Naive thymus-derived CD4-positive, alpha-beta T cell (primary cell): ENCODE data around the gene RNU4-1. TPM values are rescaled to one million over a fixed set of nuclear protein-coding genes. Genes with fewer than 3 reads are reported as not detected.
"Not testable (repeated sequence)": the region's sequence is repeated elsewhere in the genome, so short reads cannot be mapped to it uniquely, and the experiment has no call there.

Source experiments
- ATAC-seq: fragments of 150-1000 bp; cut with Tn5 transposase; 2 replicates; pipeline ENCODE4 v1.10.0; 2021; ENCODE audit warnings: mild to moderate bottlenecking, moderate library complexity
- CTCF ChIA-PET: fragments of 350-600 bp; sonication (Branson Sonifier 250); formaldehyde crosslinking; loops from one replicate; lab custom pipeline; 2021; ENCODE audit warnings: antibody characterized with exemption; lab: Charles Lee
- POLR2A ChIA-PET: fragments of 350-600 bp; sonication (Branson Sonifier 250); formaldehyde crosslinking; loops from one replicate; lab custom pipeline; 2021; ENCODE audit warnings: antibody characterized with exemption, inconsistent platforms; lab: Charles Lee
- DNase-seq, 9 donors: peaks; one replicate each; pipeline versions ENCODE4 v3.0.0 to v3.0.0-alpha.2; 2020 to 2022; ENCODE audit warnings: mixed read lengths in 1 of 9
- H3K27ac ChIP-seq: one replicate; pipeline ENCODE4 v1.7.0; 2013; ENCODE audit warnings: mild to moderate bottlenecking, low read depth, low read length, moderate library complexity
- H3K27me3 ChIP-seq, 2 donors: one replicate each; pipeline ENCODE4 v1.7.0; 2013; ENCODE audit warnings: low read length in 2 of 2, mild to moderate bottlenecking in 2 of 2, moderate library complexity in 2 of 2; ENCODE audit not compliant: control insufficient read depth in 2 of 2, insufficient read depth in 2 of 2
- H3K36me3 ChIP-seq, 3 experiments: 1 replicate in 2 of 3; 2 replicates in 1 of 3; pipeline ENCODE4 v1.7.0; 2013; ENCODE audit warnings: low read length in 3 of 3, mild to moderate bottlenecking in 3 of 3, moderate library complexity in 1 of 3; ENCODE audit not compliant: insufficient read depth in 3 of 3, control insufficient read depth in 2 of 3
- H3K4me1 ChIP-seq, 2 donors: one replicate each; pipeline ENCODE4 v1.7.0; 2013; ENCODE audit warnings: low read length in 2 of 2, mild to moderate bottlenecking in 2 of 2, moderate library complexity in 1 of 2; ENCODE audit not compliant: control insufficient read depth in 2 of 2, insufficient read depth in 2 of 2
- H3K4me3 ChIP-seq: 2 replicates; pipeline ENCODE4 v1.7.0; 2013; ENCODE audit warnings: mild to moderate bottlenecking, low read length
- H3K9me3 ChIP-seq, 3 experiments: 1 replicate in 2 of 3; 2 replicates in 1 of 3; pipeline ENCODE4 v1.7.0; 2013; ENCODE audit warnings: low read length in 3 of 3; ENCODE audit not compliant: control insufficient read depth in 2 of 3
- H3K27ac Mint-ChIP-seq, 9 donors: one replicate each; pipeline ENCODE4 v1.8.0; 2020 to 2022; ENCODE audit warnings: mixed read lengths in 9 of 9, mild to moderate bottlenecking in 8 of 9, moderate library complexity in 5 of 9, inconsistent platforms in 2 of 9
- H3K27me3 Mint-ChIP-seq, 5 donors: one replicate each; pipeline ENCODE4 v1.8.0; 2021 to 2022; ENCODE audit warnings: mixed read lengths in 5 of 5, mild to moderate bottlenecking in 1 of 5
- H3K36me3 Mint-ChIP-seq, 5 donors: one replicate each; pipeline ENCODE4 v1.8.0; 2020 to 2022; ENCODE audit warnings: mixed read lengths in 5 of 5, mild to moderate bottlenecking in 3 of 5, inconsistent platforms in 1 of 5
- H3K4me1 Mint-ChIP-seq, 7 donors: one replicate each; pipeline ENCODE4 v1.8.0; 2020 to 2022; ENCODE audit warnings: mixed read lengths in 7 of 7, mild to moderate bottlenecking in 3 of 7, inconsistent platforms in 1 of 7
- H3K4me3 Mint-ChIP-seq, 10 donors: one replicate each; pipeline ENCODE4 v1.8.0; 2020 to 2022; ENCODE audit warnings: mild to moderate bottlenecking in 10 of 10, mixed read lengths in 10 of 10, moderate library complexity in 6 of 10, inconsistent platforms in 2 of 10
- H3K9me3 Mint-ChIP-seq, 11 donors: one replicate each; pipeline ENCODE4 v1.8.0; 2020 to 2022; ENCODE audit warnings: mixed read lengths in 11 of 11, mild to moderate bottlenecking in 4 of 11, inconsistent platforms in 1 of 11, moderate library complexity in 1 of 11
- intact Hi-C, 2 donors: fragments of 100-400 bp; cut with micrococcal nuclease; formaldehyde crosslinking; loops; one replicate each; pipeline ENCODE4 v1.15.1; 2023
- polyA plus RNA-seq, 2 donors: library from polyadenylated mRNA; unstranded; fragments of 300-500 nt; fragmentation: Illumina TruSeq; gene quantifications; one replicate each; pipeline ENCODE4 v1.2.3, GENCODE V29; 2021
- total RNA-seq, 6 experiments: library from RNA in 5 of 6; stranded (reverse) in 5 of 6; gene quantifications; 1 replicate in 5 of 6; 2 replicates in 1 of 6; pipeline ENCODE4 v1.2.3 and lab custom pipeline; 2021 to 2026

RNU4-1 gene
- total and polyA plus RNA-seq, 7 experiments from 2014 or later = 319 to 3,107 (median 1,510) TPM; not detected in 2

GRCh38 chr12:120254809-120255208 is 38.2 kb downstream of the RNU4-1 start:
- no peak overlapping the region for H3K4me3 ChIP-seq
- POLR2A ChIA-PET = interaction anchor here (1.2 to 15.4 kb wide), 7 partner anchors 8 to 54 kb away, joined by 3 to 235 read pairs (median 62); partner anchors contain the start of genes PXN, RNU4-1, RNU4-2 and RPLP0
- DNase-seq (peak in 1 of 9 donors; percentile 25), ATAC-seq (no peak)
- CTCF ChIA-PET = interaction anchor here (4.2 to 10.8 kb wide), 3 partner anchors 10 to 25 kb away, joined by 48 to 124 read pairs (median 65); partner anchors contain the start of gene PXN
- intact Hi-C loops = loop anchor here in 1 of 2 donors (5.0 kb wide), 1 partner anchor 268 kb away; the partner anchor contains the start of gene BICDL1
- H3K27me3 ChIP-seq = no peaks in the 10 kb centered on the region
- Mint-ChIP-seq H3K4me3 (peak overlapping the region; percentile 44 to 93 (median 70)), H3K27ac (peak overlapping the region; percentile 85 to 99 (median 95)), H3K36me3 (peaks cover 6 to 49% (median 12%) of the 10 kb centered on the region in 5 donors), H3K9me3 (peaks cover 0 to 3% (median 0%) of the 10 kb centered on the region in 11 donors), H3K27me3 (no peaks in the 10 kb centered on the region), H3K4me1 (peaks cover 74 to 95% (median 85%) of the 10 kb centered on the region in 7 donors)
- H3K27ac ChIP-seq = peak overlapping the region; percentile 82
- peaks cover 77 to 78% of the 10 kb centered on the region in 2 donors for H3K4me1 ChIP-seq
- peaks cover 0 to 9% (median 0%) of the 10 kb centered on the region in 3 experiments for H3K36me3 ChIP-seq
- no peaks in the 10 kb centered on the region for H3K9me3 ChIP-seq

- H3K27me3 ChIP-seq, H3K9me3 ChIP-seq, H3K36me3 ChIP-seq, H3K9me3 Mint-ChIP-seq, H3K27me3 Mint-ChIP-seq: not testable (repeated sequence)
- POLR2A ChIA-PET = interaction anchor here (0.6 to 15.4 kb wide), 9 partner anchors 9 to 252 kb away, joined by 6 to 235 read pairs (median 24); partner anchors contain the start of genes PXN, RNU4-1, RNU4-2 and RPLP0
- DNase-seq (peak in 7 of 9 donors; percentile 66 to 85 (median 77)), ATAC-seq (peak; percentile 59)
- peaks cover 75 to 96% (median 88%) of the 10 kb centered on the region in 7 donors for H3K4me1 Mint-ChIP-seq
- Histone ChIP-seq H3K4me3 (peak overlapping the region; percentile 59), H3K4me1 (peaks cover 79 to 80% of the 10 kb centered on the region in 2 donors), H3K27ac (peak overlapping the region; percentile 82)
- H3K27ac Mint-ChIP-seq = peak overlapping the region; percentile 85 to 99 (median 95)
- H3K4me3 Mint-ChIP-seq = peak overlapping the region; percentile 72 to 93 (median 80)
- H3K36me3 Mint-ChIP-seq = peaks cover 6 to 54% (median 12%) of the 10 kb centered on the region in 5 donors
- CTCF ChIA-PET = interaction anchor here (1.5 to 10.8 kb wide), 4 partner anchors 11 to 52 kb away, joined by 5 to 124 read pairs (median 56); partner anchors contain the start of genes PXN and RPLP0
- intact Hi-C loops = loop anchor here in 1 of 2 donors (5.0 kb wide), 1 partner anchor 266 kb away; the partner anchor contains the start of gene BICDL1
These were observed 39.7 kb downstream of the RNU4-1 start for GRCh38 chr12:120253313-120253712.

GRCh38 chr12:120252071-120252906 is 40.7 kb downstream of the RNU4-1 start:
- Histone ChIP-seq H3K27me3 (no peaks in the 10 kb centered on the region), H3K4me3 (peak overlapping the region; percentile 59)
- peak overlapping the region; percentile 85 to 99 (median 95) for H3K27ac Mint-ChIP-seq

GRCh38 chr12:120251364-120252070 is 41.5 kb downstream of the RNU4-1 start:
- Mint-ChIP-seq H3K4me1 (peaks cover 75 to 95% (median 85%) of the 10 kb centered on the region in 7 donors), H3K36me3 (peaks cover 6 to 62% (median 10%) of the 10 kb centered on the region in 5 donors), H3K4me3 (peak overlapping the region; percentile 72 to 93 (median 80)), H3K27ac (peak overlapping the region; percentile 85 to 99 (median 95))
- peak overlapping the region; percentile 82 for H3K27ac ChIP-seq
- ChIA-PET CTCF (interaction anchor here (0.6 to 10.8 kb wide), 5 partner anchors 11 to 71 kb away, joined by 3 to 124 read pairs (median 17); partner anchors contain the start of gene PXN), POLR2A (interaction anchor here (0.6 to 15.4 kb wide), 13 partner anchors 9 to 1985 kb away, joined by 3 to 235 read pairs (median 24); partner anchors contain the start of genes PXN, RNU4-1, RNU4-2 and RPLP0)
- not testable (repeated sequence) for ATAC-seq, DNase-seq, H3K9me3 Mint-ChIP-seq, H3K27me3 Mint-ChIP-seq, H3K36me3 ChIP-seq, H3K27me3 ChIP-seq, H3K9me3 ChIP-seq
- intact Hi-C loops = loop anchor here (1.0 to 5.0 kb wide), 7 partner anchors 14 to 264 kb away; partner anchors contain the start of genes PXN (in 2 of the 2), RNU4-2 (in 2 of the 2), BICDL1 (in 1 of the 2) and RPLP0 (in 1 of the 2)
- peaks cover 81 to 84% of the 10 kb centered on the region in 2 donors for H3K4me1 ChIP-seq
- peak overlapping the region; percentile 40 for H3K4me3 ChIP-seq

More at GRCh38 chr12:120252071-120252906, 40.7 kb downstream of the RNU4-1 start:
- peaks cover 0 to 8% (median 2%) of the 10 kb centered on the region in 3 experiments for H3K36me3 ChIP-seq
- peaks cover 78 to 96% (median 88%) of the 10 kb centered on the region in 7 donors for H3K4me1 Mint-ChIP-seq
- H3K27ac ChIP-seq = peak overlapping the region; percentile 82
- no peaks in the 10 kb centered on the region for H3K27me3 Mint-ChIP-seq
- ChIA-PET POLR2A (interaction anchor here (1.0 to 15.4 kb wide), 7 partner anchors 10 to 51 kb away, joined by 10 to 235 read pairs (median 62); partner anchors contain the start of genes PXN, RNU4-1, RNU4-2 and RPLP0), CTCF (interaction anchor here (4.2 to 10.8 kb wide), 3 partner anchors 12 to 23 kb away, joined by 48 to 124 read pairs (median 65); partner anchors contain the start of gene PXN)
- H3K4me1 ChIP-seq = peaks cover 82% of the 10 kb centered on the region in 2 donors
- ATAC-seq (peak; percentile 89), DNase-seq (peak in 8 of 9 donors; percentile 54 to 92 (median 88))
- peaks cover 0 to 3% (median 0%) of the 10 kb centered on the region in 11 donors for H3K9me3 Mint-ChIP-seq
- peak overlapping the region; percentile 72 to 93 (median 80) for H3K4me3 Mint-ChIP-seq
- peaks cover 6 to 62% (median 10%) of the 10 kb centered on the region in 5 donors for H3K36me3 Mint-ChIP-seq
- intact Hi-C loops = loop anchor here (1.0 to 5.0 kb wide), 7 partner anchors 13 to 265 kb away; partner anchors contain the start of genes PXN (in 2 of the 2), RNU4-2 (in 2 of the 2), BICDL1 (in 1 of the 2) and RPLP0 (in 1 of the 2)
- H3K9me3 ChIP-seq = no peaks in the 10 kb centered on the region

GRCh38 chr12:120249875-120250795 is 42.9 kb downstream of the RNU4-1 start:
- Mint-ChIP-seq H3K27me3 (no peaks in the 10 kb centered on the region), H3K9me3 (peaks cover 0 to 3% (median 0%) of the 10 kb centered on the region in 11 donors), H3K4me3 (peak overlapping the region; percentile 74 to 86 (median 84)), H3K4me1 (peaks cover 68 to 92% (median 81%) of the 10 kb centered on the region in 7 donors), H3K36me3 (peaks cover 6 to 56% (median 9%) of the 10 kb centered on the region in 5 donors), H3K27ac (peak overlapping the region; percentile 88 to 99 (median 96))
- H3K27ac ChIP-seq = peak overlapping the region; percentile 55
- H3K4me3 ChIP-seq = peak overlapping the region; percentile 46
- peaks cover 71 to 82% of the 10 kb centered on the region in 2 donors for H3K4me1 ChIP-seq
- no peak for ATAC-seq
- intact Hi-C loops = loop anchor here in 1 of 2 donors (2.0 to 5.0 kb wide), 2 partner anchors 15 to 263 kb away; partner anchors contain the start of genes BICDL1 and PXN
- ChIA-PET CTCF (interaction anchor here (2.2 to 10.8 kb wide), 5 partner anchors 12 to 29 kb away, joined by 7 to 124 read pairs (median 17); partner anchors contain the start of gene PXN), POLR2A (interaction anchor here (0.5 to 15.4 kb wide), 12 partner anchors 10 to 1555 kb away, joined by 3 to 235 read pairs (median 14); partner anchors contain the start of genes PXN, RNU4-1, RNU4-2 and RPLP0)
- peak in 1 of 9 donors; percentile 37 for DNase-seq
- H3K36me3 ChIP-seq = peaks cover 0 to 2% (median 2%) of the 10 kb centered on the region in 3 experiments
- H3K9me3 ChIP-seq = no peaks in the 10 kb centered on the region
- no peaks in the 10 kb centered on the region for H3K27me3 ChIP-seq
